Stomach (tissue), 9 donors: Measurements from ENCODE around the gene FARP2. TPM values are rescaled to one million over a fixed set of nuclear protein-coding genes. Genes with fewer than 3 reads are reported as not detected.

Source experiments
- DNase-seq, 2 donors: peaks; one replicate each; pipeline versions ENCODE4 v3.0.0 to v3.0.0-alpha.2; 2013 to 2019
- H3K27ac ChIP-seq, 5 donors: fragments of 200-600 bp in 4 of 5; sonication (generic) in 4 of 5; one replicate each; pipeline ENCODE4 v1.5.1; 2013 to 2019; ENCODE audit warnings: mild to moderate bottlenecking in 1 of 5, moderate library complexity in 1 of 5
- H3K27me3 ChIP-seq, 3 donors: fragments of 200-600 bp; sonication (generic); one replicate each; pipeline ENCODE4 v1.5.1; 2017 to 2019; ENCODE audit warnings: mixed run types in 1 of 3
- H3K36me3 ChIP-seq, 4 donors: fragments of 200-600 bp; sonication (generic); 1 replicate in 3 of 4; 2 replicates in 1 of 4; pipeline ENCODE4 v1.5.1; 2016 to 2019
- H3K4me1 ChIP-seq, 4 donors: fragments of 200-600 bp; sonication (generic); one replicate each; pipeline ENCODE4 v1.5.1; 2016 to 2019
- H3K4me3 ChIP-seq, 4 donors: fragments of 200-600 bp; sonication (generic) in 3 of 4; one replicate each; pipeline ENCODE4 v1.5.1; 2016 to 2019; ENCODE audit warnings: mild to moderate bottlenecking in 1 of 4
- H3K9me3 ChIP-seq, 4 donors: fragments of 200-600 bp; sonication (generic); one replicate each; pipeline ENCODE4 v1.5.1; 2016 to 2019
- CTCF ChIP-seq, 7 experiments: fragments of 450-650 bp in 4 of 7; fragments of 200-600 bp in 3 of 7; sonication (generic) in 3 of 7; IDR thresholded peaks; one replicate each; pipeline ENCODE4 v1.5.1; 2016 to 2019; ENCODE audit warnings: antibody characterized with exemption in 7 of 7, control low read depth in 2 of 7, mild to moderate bottlenecking in 1 of 7
- EP300 ChIP-seq: sonication (generic); formaldehyde crosslinking; IDR thresholded peaks from one replicate; pipeline ENCODE4 v1.6.1; 2017; ENCODE audit warnings: antibody characterized with exemption
- POLR2A ChIP-seq, 4 donors: fragments of 450-650 bp; IDR thresholded peaks; one replicate each; pipeline ENCODE4 v1.6.1; 2016; ENCODE audit warnings: antibody characterized with exemption in 4 of 4, control low read depth in 2 of 4, mild to moderate bottlenecking in 1 of 4, moderate library complexity in 1 of 4
- POLR2AphosphoS5 ChIP-seq, 3 donors: sonication (generic); formaldehyde crosslinking; IDR thresholded peaks; one replicate each; pipeline ENCODE4 v1.6.1; 2016; ENCODE audit warnings: antibody characterized with exemption in 3 of 3
- WGBS, 5 donors: extraction: QIAGEN DNeasy Blood & Tissue Kit in 3 of 5; methylation state at CpG; one replicate each; pipeline versions ENCODE4 v1.1.5 to v1.1.7; 2013 to 2018; 5-methylcytosine and 5-hydroxymethylcytosine counted together
- intact Hi-C: fragments of 100-400 bp; cut with DNase I; formaldehyde crosslinking; loops from one replicate; pipeline ENCODE4 v1.15.1; 2023; ENCODE audit warnings: low total_unique reads
- polyA plus RNA-seq, 3 donors: library from polyadenylated mRNA; stranded (reverse); fragments of 200-250 nt; gene quantifications; one replicate each; pipeline ENCODE4 v1.2.3, GENCODE V29; 2013
- total RNA-seq, 5 donors: library from RNA; depleted of rRNA; stranded (reverse); fragments of >200 nt; gene quantifications; one replicate each; pipeline versions ENCODE4 v1.1.0 to v1.2.3, GENCODE V29; 2014 to 2016
- donor health status: healthy with polysubstance abuse.
- donor health status: Bipolar disorder and iron deficiency.
- donor health status: healthy.

FARP2 gene
- total and polyA plus RNA-seq, 8 donors = 15.8 to 260 (median 69.1) TPM

- Histone ChIP-seq H3K27ac (peak overlapping the region in 2 of 5 donors; percentile 57 to 68), H3K36me3 (peaks cover 79 to 93% (median 87%) of the 10 kb centered on the region in 4 donors), H3K9me3 (no peaks in the 10 kb centered on the region), H3K4me1 (peaks cover 23 to 36% (median 29%) of the 10 kb centered on the region in 4 donors), H3K4me3 (no peak overlapping the region), H3K27me3 (no peaks in the 10 kb centered on the region)
- no peak for DNase-seq
- no peak for TF ChIP-seq CTCF (IDR thresholded peaks at IDR 0.05)
- no peak for TF ChIP-seq POLR2AphosphoS5 (IDR thresholded peaks at IDR 0.05)
- TF ChIP-seq POLR2A (IDR thresholded peaks at IDR 0.05) = no peak
- no peak for TF ChIP-seq EP300
- intact Hi-C loops = no loop called here
- 37 to 63% (median 49%) methylated on average over 2 of the region's 2 CpGs for WGBS, 5 donors
Observed at GRCh38 chr2:241350530-241350877, 5.6 kb upstream of the FARP2 start.

- peaks cover 23 to 36% (median 29%) of the 10 kb centered on the region in 4 donors for H3K4me1 ChIP-seq
- peaks cover 74 to 87% (median 82%) of the 10 kb centered on the region in 4 donors for H3K36me3 ChIP-seq
- DNase-seq = no peak
- TF ChIP-seq POLR2A (IDR thresholded peaks at IDR 0.05) (no peak), POLR2AphosphoS5 (IDR thresholded peaks at IDR 0.05) (no peak), CTCF (IDR thresholded peaks at IDR 0.05) (no peak), EP300 (no peak)
- WGBS, 5 donors = 38 to 64% (median 51%) methylated on average over 9 of the region's 9 CpGs
- H3K27ac ChIP-seq = peak overlapping the region; percentile 49 to 70 (median 60)
- no peak overlapping the region for H3K4me3 ChIP-seq
- no peaks in the 10 kb centered on the region for H3K9me3 ChIP-seq
- intact Hi-C loops = no loop called here
- no peaks in the 10 kb centered on the region for H3K27me3 ChIP-seq
Observed at GRCh38 chr2:241350878-241351639, 5.0 kb upstream of the FARP2 start.

- DNase-seq = peak in 1 of 2 donors; percentile 75
- peak overlapping the region; percentile 32 to 70 (median 60) for H3K27ac ChIP-seq
- no peak overlapping the region for H3K4me3 ChIP-seq
- H3K27me3 ChIP-seq = no peaks in the 10 kb centered on the region
- H3K36me3 ChIP-seq = peaks cover 68 to 81% (median 76%) of the 10 kb centered on the region in 4 donors
- 27 to 54% (median 35%) methylated on average over 3 of the region's 3 CpGs for WGBS, 5 donors
- intact Hi-C loops = no loop called here
- no peaks in the 10 kb centered on the region for H3K9me3 ChIP-seq
- peaks cover 23 to 38% (median 32%) of the 10 kb centered on the region in 4 donors for H3K4me1 ChIP-seq
- no peak for TF ChIP-seq POLR2A (IDR thresholded peaks at IDR 0.05)
- TF ChIP-seq POLR2AphosphoS5 (IDR thresholded peaks at IDR 0.05) = no peak
- TF ChIP-seq CTCF (IDR thresholded peaks at IDR 0.05) = no peak
- TF ChIP-seq EP300 = no peak
Observed at GRCh38 chr2:241351640-241352031, 4.4 kb upstream of the FARP2 start.

- Histone ChIP-seq H3K36me3 (peaks cover 62 to 75% (median 70%) of the 10 kb centered on the region in 4 donors), H3K9me3 (no peaks in the 10 kb centered on the region), H3K27me3 (no peaks in the 10 kb centered on the region), H3K4me1 (peaks cover 23 to 44% (median 38%) of the 10 kb centered on the region in 4 donors), H3K27ac (peak overlapping the region in 4 of 5 donors; percentile 57 to 70 (median 64)), H3K4me3 (no peak overlapping the region)
- WGBS, 5 donors = 30 to 56% (median 41%) methylated on average over 3 of the region's 3 CpGs
- no peak for TF ChIP-seq POLR2A (IDR thresholded peaks at IDR 0.05)
- intact Hi-C loops = no loop called here
- DNase-seq = no peak
Observed at GRCh38 chr2:241352227-241352626, 3.9 kb upstream of the FARP2 start.
